Stimulated activated CD4-positive, alpha-beta T cell treated with anti-CD3 and anti-CD28 coated beads, Interleukin-4, amount 100 ng/mL, for 24 hours (primary cell): ENCODE measurements around the gene ZNF606.
"Not testable (repeated sequence)": the region's sequence is repeated elsewhere in the genome, so short reads cannot be mapped to it uniquely, and the experiment has no call there.

Experiments used
- DNase-seq: peaks from one replicate; pipeline ENCODE4 v3.0.0-alpha.2; 2020

The ZNF606 gene

GRCh38 chr19:58009666-58010301, 7.2 kb upstream of the ZNF606 start:
- peak; percentile 9 for DNase-seq

- DNase-seq, result no peak
Measured at GRCh38 chr19:58009301-58009665, 6.7 kb upstream of the ZNF606 start.

- not testable (repeated sequence) for DNase-seq
Measured at GRCh38 chr19:58008877-58009276, 6.3 kb upstream of the ZNF606 start.

GRCh38 chr19:58007285-58007684, 4.7 kb upstream of the ZNF606 start:
- DNase-seq, result no peak

DNA sequence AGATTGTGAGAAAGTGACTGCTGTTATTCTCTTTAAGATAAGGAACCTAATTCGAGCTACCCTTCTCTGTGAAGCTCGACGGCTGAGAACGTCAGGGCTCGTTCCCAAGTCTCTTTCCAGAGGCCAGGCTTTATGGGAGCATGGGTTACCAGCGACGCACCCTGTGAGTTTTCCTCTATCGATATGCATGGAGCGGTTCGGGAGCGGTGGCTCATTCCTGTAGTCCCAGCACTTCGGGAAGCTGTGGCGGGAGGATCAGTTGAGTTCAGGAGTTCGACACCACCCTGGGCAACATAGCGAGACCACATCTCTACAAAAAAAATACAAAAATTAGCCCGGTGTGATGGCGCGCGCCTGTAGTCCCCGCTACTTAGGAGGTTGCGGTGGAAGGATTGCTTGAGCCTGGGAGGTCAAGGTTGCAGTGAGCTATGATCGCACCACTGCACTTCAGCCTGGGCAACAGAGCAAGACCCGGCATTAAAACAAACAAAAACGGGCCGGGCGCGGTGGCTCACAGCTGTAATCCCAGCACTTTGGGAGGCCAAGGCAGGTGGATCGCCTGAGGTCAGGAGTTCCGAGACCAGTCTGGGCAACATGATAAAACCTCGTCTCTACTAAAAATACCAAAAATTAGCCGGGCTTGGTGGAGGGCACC, 681 bp upstream of the ZNF606 start:
- no peak for DNase-seq

GRCh38 chr19:58001895-58002369, 688 bp downstream of the ZNF606 start:
- DNase-seq, result no peak

- no peak for DNase-seq
Measured at GRCh38 chr19:58000677-58001076, 1.9 kb downstream of the ZNF606 start.

GRCh38 chr19:57992841-57993240, 9.8 kb downstream of the ZNF606 start:
- DNase-seq, result no peak

GRCh38 chr19:57978586-57979289, 23.9 kb downstream of the ZNF606 start:
- no peak for DNase-seq

GRCh38 chr19:57974434-57974833, 28.2 kb downstream of the ZNF606 start, which contains the start of gene C19orf18:
C19orf18 (minus strand) TSS chr19:57974534; CDS start chr19:57974432, 102 bp downstream.
- no peak for DNase-seq

- DNase-seq, result no peak
Measured at GRCh38 chr19:57964761-57965160, 37.9 kb downstream of the ZNF606 start.

- no peak for DNase-seq
Measured at GRCh38 chr19:57961785-57962184, 40.8 kb downstream of the ZNF606 start.

DNA sequence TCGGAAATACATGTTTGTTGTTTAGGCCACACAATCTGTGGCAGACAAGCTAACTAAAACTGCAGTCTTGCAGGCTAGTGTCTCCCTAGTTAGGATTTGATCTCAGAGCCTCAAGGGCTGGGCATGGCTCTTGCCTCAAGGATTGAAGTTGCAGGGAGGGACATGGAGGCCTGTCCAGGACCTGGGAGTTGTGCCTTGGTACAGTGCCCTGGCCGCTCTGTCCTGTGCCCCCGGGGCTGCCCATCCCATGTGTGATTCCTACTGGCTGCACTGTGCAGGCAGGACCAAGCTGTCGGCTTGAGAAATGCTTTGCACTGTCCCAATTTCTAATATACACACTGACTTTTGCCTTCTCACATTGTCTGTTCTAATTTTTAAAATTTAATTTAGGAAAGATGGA, 47.6 kb downstream of the ZNF606 start:
- DNase-seq, result no peak

DNA sequence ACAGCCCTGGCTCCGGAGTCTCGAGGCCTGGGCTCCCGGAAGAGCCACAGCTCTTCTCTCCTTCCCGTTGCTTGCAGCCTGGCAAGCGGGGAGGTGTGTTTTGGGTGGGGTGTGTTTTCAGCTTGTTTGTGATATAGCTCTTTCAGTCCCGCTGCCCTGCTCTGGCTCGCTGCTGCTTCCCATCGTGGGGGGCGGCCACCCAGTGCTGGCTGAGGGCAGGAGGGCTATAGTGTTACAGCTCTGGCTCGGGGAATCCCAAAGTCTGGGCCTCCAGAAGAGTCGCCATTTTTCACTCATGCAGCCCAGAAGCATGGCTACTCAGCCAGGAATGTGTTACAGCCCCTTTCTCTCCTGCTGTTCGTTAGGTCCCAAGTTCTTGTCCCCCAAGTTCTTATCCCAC, 52.9 kb downstream of the ZNF606 start:
- DNase-seq, result no peak

DNA sequence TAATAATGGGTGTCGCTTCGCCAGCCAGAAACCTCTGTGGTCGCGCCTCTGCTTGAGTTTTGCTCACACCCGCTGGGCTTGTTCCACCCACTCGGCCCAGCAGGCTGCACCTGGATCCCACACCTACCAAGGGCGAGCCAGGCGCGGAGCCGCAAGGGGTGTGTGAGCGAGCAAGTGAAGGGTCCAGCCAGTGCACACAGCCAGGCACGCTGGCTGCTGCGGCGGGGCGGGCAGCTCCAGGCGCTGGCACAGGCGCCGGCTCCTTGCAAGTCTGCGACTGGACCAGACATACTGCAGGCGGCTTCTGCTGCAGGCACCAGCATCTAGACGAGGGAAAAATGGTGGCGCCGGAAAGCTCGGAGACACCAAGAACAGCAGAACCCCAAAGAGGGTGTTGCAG, 53.3 kb downstream of the ZNF606 start:
- DNase-seq, result no peak

DNA sequence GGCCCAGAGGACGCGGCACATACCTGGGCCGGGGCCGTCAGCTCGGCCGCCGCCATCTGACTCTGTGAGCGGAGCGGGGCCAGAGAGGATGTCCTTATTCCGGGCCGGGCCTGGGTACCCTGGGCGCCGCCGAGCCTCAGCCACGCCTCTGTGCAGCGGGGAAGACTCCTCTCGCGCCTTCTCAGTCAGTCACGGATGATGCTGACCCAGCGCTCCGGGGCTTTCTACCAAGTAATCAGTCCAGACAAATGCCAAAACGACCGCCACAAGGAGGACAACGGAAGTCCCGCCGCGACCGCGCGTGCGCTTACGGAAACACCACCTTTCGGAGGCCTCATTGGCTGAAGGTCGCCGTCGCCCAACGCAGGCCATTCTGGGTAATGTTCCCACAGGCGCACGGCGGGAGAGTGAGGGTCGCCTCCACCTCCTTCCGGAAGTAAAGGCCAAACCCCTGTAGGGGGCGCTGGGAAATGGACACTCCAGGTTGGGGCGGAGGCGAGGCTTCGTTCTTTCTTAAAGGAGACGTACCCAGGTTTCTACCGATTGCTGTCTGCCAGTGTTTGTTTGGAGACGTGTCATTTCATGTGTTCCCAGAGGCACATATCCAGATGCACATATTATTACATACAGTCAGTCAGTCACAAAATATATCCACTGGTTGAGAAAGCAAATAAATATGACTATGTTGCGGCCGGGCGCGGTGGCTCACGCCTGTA, 55.0 kb downstream of the ZNF606 start, which contains the start of gene ZNF256:
TSS of gene ZNF256 (minus strand) at position 288 of the 716 bp plus-strand sequence. CDS start at position 56, 232 bp downstream.
- DNase-seq, result peak; percentile 96

DNA sequence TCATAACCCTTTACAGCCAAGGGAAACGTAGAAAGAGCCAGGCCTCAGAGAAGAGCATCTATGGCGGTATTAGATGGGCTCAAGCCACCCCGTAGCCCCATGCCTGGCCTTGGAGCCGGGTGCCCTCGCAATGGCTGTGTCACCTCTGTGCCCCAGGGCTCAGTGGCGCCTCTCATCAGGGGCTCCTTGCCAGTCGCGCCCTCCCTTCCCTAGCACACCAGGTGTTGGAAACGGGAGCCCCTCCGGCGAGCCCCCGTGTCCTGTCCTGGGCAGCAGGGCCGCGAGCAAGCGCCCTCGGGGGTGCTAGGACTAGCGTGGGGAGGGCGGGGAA, 55.6 kb downstream of the ZNF606 start:
- DNase-seq, result no peak

DNA sequence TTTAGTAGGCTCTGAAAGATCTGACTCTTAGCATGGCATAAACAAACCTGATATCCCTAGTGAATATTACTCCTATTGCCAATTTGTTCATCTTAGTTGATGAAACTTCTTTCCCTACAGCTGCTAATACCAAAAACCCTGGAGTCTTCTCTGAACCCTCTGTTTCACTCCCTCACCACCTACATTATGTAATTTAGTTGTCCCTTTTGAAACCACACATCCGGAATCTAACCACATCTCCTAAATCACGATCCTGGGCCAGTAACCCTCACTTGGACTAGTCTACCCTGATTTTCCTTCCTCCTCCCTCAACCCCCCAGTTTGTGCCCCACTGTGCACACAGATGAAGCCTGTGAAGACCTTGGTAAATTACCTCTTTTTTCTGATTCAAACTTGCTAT, 56.3 kb downstream of the ZNF606 start:
- DNase-seq, result no peak

DNA sequence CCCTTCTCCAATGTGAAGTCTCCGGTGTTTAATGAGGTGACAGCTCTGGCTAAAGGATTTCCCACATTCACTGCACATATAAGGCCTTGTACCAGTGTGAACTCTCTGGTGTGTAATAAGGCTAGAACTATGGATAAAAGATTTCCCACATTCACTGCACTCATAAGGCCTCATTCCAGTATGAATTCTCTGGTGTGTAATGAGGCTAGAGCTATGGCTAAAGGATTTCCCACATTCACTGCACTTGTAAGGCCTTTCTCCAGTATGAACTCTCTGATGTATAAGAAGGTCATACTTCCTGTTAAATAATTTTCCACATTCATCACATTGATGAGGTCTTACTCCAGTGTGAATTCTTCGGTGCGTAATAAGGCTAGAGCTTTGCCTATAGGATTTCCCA, 61.0 kb downstream of the ZNF606 start:
- no peak for DNase-seq

- DNase-seq, result no peak
Measured at GRCh38 chr19:57935731-57936130, 66.9 kb downstream of the ZNF606 start.

GRCh38 chr19:57934820-57935665, 67.6 kb downstream of the ZNF606 start, which contains the start of gene ZNF418:
ZNF418 (minus strand) TSS chr19:57935402; CDS start chr19:57933822, 1,580 bp downstream.
- peak; percentile 41 for DNase-seq

- DNase-seq, result no peak
Measured at GRCh38 chr19:57927587-57927986, 75.0 kb downstream of the ZNF606 start.
